ENCODE data around the gene DCPS.
"Not testable (repeated sequence)": the region's sequence is repeated elsewhere in the genome, so short reads cannot be mapped to it uniquely, and the experiment has no call there.

The DCPS gene

GRCh38 chr11:126345283-126345682 lies 41.4 kb downstream of the DCPS start:
- DNase-seq (ENCODE audit: low read depth), result no peak

- DNase-seq (ENCODE audit: low read depth), result no peak
These were observed 42.1 kb downstream of the DCPS start for GRCh38 chr11:126345759-126346585.

GRCh38 chr11:126346586-126346940 lies 42.7 kb downstream of the DCPS start:
- DNase-seq (ENCODE audit: low read depth), result no peak

GRCh38 chr11:126346946-126347345 lies 43.1 kb downstream of the DCPS start:
- DNase-seq (ENCODE audit: low read depth), result not testable (repeated sequence)

- DNase-seq (ENCODE audit: low read depth), result no peak
These were observed 44.1 kb downstream of the DCPS start for GRCh38 chr11:126347751-126348668.

DNA sequence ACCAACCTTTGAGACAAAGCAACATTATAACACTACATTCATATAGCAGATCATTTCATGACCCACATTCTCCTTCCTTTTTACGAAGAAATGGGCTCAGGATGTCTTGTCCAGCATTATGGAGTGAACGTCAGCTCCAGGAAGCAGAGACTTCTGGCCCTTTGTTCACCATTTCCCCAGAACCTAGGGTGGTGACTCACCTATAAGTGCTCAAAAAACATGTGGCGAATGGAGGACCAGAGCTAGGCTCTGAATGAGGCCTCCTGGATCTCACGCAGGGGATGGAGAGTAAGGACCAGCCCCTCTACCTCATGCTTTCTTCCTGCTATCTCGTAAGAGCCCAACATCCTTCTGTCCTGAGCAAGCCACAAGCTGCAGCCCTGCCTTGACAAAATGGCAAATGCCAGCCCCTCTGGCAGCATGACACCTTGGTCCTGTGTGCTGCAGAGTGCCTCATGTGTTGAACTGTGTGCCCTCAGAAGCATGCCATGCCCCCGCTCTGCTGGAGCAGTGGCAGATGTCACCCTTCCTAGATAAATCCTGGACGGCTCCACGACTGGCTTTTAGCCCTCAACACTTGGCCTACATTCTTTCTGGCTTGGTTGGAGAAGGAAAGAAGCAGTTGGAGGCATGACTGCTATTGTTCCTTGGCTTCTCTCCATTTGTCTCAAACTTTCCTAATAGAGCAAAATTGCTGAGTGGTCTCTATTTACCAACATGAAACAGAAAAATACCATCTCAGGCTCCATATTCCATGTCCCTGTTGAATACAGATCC lies 45.1 kb downstream of the DCPS start:
- no peak for DNase-seq (ENCODE audit: low read depth)

DNA sequence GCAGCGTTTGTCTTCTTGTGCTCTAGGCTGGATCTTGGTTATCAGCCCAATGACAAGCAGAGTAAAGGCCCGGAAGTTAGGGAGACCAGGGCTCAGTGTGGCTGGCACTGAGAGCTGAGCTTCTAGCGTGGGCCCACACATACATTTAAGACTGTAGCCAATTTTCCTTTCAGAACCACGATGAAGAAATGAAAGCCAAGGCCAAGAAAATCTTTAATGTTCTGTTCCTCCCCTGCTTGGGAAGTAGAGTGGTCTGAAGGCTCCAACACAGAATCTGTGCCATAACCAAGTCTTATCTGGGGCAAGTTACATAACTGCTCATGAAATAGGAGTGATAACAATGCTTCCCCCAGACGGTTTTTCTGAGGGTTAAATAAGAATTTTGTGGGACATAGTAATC lies 47.0 kb downstream of the DCPS start:
- DNase-seq (ENCODE audit: low read depth), result no peak

DNA sequence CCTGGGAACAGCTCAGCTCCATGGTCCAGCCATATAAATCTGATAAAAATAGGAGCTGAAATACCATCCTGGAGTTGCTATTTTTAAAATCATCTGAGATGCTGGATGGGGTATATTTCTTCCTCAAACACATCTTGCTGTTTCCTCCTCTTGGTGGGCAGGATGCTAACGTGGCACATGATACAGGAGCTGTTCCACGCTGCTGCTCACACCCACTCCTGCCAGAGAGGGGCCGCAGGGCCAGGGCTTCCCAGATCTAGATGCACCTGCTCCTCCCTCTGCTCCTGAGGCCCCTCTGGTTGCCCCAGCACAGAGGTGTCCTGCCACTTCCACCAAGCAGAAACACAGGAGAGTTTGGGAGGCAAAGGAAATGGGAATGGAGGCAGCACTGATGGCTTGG lies 48.3 kb downstream of the DCPS start:
- DNase-seq (ENCODE audit: low read depth), result no peak

DNA sequence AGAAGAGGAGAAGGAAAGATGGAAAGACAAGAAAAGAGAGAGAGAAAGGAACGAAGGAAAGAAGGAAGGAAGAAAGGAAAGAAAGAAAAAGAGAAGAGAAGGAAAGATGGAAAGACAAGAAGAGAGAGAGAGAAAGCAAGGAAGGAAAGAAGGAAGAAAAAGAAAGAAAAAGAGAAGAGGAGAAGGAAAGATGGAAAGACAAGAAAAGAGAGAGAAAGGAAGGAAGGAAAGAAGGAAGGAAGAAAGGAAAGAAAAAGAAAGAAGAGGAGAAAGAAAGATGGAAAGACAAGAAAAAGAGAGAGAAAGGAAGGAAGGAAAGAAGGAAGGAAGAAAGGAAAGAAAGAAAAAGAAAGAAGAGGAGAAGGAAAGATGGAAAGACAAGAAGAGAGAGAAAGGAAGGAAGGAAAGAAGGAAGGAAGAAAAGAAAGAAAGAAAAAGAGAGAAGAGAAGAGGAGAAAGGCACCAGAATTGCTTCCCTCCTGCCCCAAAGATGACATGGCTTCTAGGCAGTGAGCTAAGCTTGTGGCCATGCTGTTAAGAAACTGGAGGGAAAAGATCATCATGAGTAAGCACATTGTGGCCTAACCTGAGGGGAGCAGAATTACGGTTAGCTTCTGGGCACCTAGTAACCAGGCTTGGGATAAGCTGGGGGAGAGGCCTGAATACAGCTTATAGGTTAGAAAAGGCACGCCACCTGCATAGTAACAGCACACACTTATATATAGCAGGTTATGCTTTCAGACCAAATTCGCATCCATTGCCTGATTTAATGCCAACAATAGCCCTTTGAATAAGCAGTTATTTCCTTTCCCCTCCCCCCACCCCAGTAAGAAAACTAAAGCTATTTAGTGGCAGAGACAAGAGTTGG lies 49.3 kb downstream of the DCPS start:
- DNase-seq (ENCODE audit: low read depth), result no peak

DNA sequence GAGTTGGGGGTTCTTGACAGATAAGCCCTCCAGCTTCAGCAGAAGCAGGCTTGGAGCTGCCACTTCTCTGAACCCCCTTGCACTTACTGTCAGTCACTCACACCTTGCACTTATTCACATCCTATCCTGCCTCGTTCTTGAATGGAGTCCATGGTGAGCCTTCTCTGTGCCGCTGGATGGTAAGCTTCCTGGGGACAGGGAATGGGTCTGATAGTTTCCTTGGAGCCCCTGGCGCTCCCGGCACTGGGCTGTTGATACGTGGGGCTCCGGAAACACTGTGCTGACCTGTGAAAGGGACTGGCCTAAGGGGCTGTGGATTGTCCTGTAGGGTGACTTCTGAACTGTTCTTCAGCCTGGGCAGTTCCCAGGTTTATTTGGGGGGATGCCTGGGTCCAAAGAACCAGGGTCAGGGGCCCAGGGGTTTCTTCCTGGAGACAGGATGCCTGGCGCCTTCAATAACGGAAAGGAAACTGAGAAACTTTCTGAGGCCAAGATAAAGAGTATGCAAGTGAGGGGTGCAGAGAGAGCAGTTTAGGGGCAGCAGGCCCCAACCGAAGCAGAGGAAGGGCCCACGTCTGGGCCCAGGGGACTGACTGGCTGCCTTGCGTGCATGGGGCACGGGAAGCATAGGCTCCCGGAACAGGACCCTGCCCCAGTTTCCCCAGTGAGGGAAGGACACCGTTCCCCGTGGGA lies 50.9 kb downstream of the DCPS start:
- DNase-seq (ENCODE audit: low read depth), result no peak

DNA sequence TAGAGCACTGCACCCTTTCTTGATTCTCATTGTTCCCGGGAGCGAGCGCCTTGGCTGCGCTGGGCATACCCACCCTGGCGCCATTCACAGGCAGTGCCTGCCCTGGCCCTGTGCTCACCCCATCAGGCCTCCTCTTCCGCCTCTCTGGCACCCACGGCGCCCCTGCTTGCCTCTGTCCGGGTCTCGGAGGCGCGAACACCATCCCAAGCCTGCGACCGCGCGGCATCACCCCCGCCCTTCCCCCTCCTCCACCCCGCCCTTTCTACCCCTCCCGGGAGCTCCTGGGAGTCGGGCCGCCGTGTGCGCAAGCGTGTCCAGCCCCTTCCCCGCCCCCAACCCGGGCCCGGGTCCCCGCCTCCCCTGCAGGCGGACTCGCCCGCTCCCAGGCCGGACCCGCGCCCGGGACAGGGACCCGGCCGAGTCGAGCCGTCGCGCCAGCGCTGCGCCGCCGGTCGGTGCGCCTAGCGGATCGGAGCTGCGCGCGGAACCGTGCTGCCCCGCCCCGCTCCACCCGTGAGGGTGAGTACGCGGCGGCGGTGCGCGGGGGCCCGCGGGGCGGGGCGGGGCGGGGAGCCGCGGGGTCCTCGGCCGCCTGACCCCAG lies 51.6 kb downstream of the DCPS start, which contains the start of gene ST3GAL4:
Gene ST3GAL4, plus strand, starts transcription at position 363 of the 602 bp plus-strand sequence. CDS start 50,470 bp downstream, outside the sequence.
- peak; percentile 25 for DNase-seq (ENCODE audit: low read depth)

GRCh38 chr11:126355926-126356897 lies 52.4 kb downstream of the DCPS start:
- no peak for DNase-seq (ENCODE audit: low read depth)

GRCh38 chr11:126357055-126357962 lies 53.4 kb downstream of the DCPS start:
- DNase-seq (ENCODE audit: low read depth), result no peak

- no peak for DNase-seq (ENCODE audit: low read depth)
These were observed 54.3 kb downstream of the DCPS start for GRCh38 chr11:126357969-126358762.

- no peak for DNase-seq (ENCODE audit: low read depth)
These were observed 54.9 kb downstream of the DCPS start for GRCh38 chr11:126358763-126359160.

- no peak for DNase-seq (ENCODE audit: low read depth)
These were observed 55.7 kb downstream of the DCPS start for GRCh38 chr11:126359431-126360048.

DNA sequence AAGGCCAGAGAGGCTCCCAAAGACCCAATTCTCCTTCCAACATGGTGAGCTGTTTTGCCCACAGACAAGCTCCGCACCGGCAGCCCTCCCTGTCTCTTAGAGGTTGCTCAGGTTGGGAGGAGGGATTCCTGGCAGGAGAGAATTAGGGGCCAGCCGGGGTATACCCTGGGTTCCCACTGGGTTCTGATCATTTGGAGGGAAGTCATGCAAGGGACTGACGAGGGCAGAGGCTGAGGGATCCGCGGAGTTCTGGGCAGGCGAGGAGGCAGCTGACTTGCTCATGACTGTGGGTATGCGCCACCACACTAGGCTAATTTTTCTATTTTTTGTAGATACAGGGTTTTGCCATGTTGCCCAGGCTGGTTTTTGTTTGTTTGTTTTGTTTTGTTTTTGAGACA lies 56.2 kb downstream of the DCPS start:
- DNase-seq (ENCODE audit: low read depth), result no peak

All from stimulated activated CD8-positive, alpha-beta memory T cell treated with anti-CD3 and anti-CD28 coated beads, Interleukin-15, amount 100 ng/mL, for 1 hour (primary cell).